Mesendoderm (in vitro differentiated cells): ENCODE results near the gene DNAJC25.
"Not testable (repeated sequence)": the region's sequence is repeated elsewhere in the genome, so short reads cannot be mapped to it uniquely, and the experiment has no call there.

ENCODE experiments used
- DNase-seq: peaks from one replicate; pipeline ENCODE4 v3.0.0; 2013
- H2AK5ac ChIP-seq: 2 replicates; pipeline ENCODE4 v1.6.1; 2013; ENCODE audit warnings: low read length, inconsistent platforms
- H2BK120ac ChIP-seq: 2 replicates; pipeline ENCODE4 v1.6.1; 2013; ENCODE audit warnings: low read depth, mild to moderate bottlenecking, low read length, moderate library complexity, mixed read lengths
- H2BK15ac ChIP-seq: replicated peaks from 2 replicates; pipeline ENCODE4 v1.6.1; 2013; ENCODE audit warnings: low read depth, mild to moderate bottlenecking, moderate library complexity
- H2BK5ac ChIP-seq: 2 replicates; pipeline ENCODE4 v1.6.1; 2013; ENCODE audit warnings: low read length, inconsistent platforms
- H3K18ac ChIP-seq: 2 replicates; pipeline ENCODE4 v1.6.1; 2013; ENCODE audit warnings: mild to moderate bottlenecking, low read length, mixed read lengths
- H3K23ac ChIP-seq: one replicate; pipeline ENCODE4 v1.6.1; 2013; ENCODE audit warnings: low read length
- H3K27ac ChIP-seq: 2 replicates; pipeline ENCODE4 v1.5.1; 2013; ENCODE audit warnings: low read depth, mild to moderate bottlenecking, inconsistent platforms, low read length, moderate library complexity
- H3K27me3 ChIP-seq: 2 replicates; pipeline ENCODE4 v1.6.1; 2013; ENCODE audit warnings: low read length, control low read depth, mild to moderate bottlenecking, inconsistent platforms; ENCODE audit not compliant: insufficient read depth, poor library complexity
- H3K36me3 ChIP-seq: 2 replicates; pipeline ENCODE4 v1.6.1; 2013; ENCODE audit warnings: low read length, inconsistent platforms; ENCODE audit not compliant: control insufficient read depth, insufficient read depth
- H3K4ac ChIP-seq: one replicate; pipeline ENCODE4 v1.6.1; 2013; ENCODE audit warnings: low read depth, mild to moderate bottlenecking, low read length, moderate library complexity
- H3K4me1 ChIP-seq: 2 replicates; pipeline ENCODE4 v1.6.1; 2013; ENCODE audit warnings: low read depth, low read length, inconsistent platforms; ENCODE audit not compliant: control insufficient read depth
- H3K4me2 ChIP-seq: 2 replicates; pipeline ENCODE4 v1.6.1; 2013; ENCODE audit warnings: low read length
- H3K4me3 ChIP-seq: 2 replicates; pipeline ENCODE4 v1.5.1; 2013; ENCODE audit warnings: mild to moderate bottlenecking, low read length
- H3K56ac ChIP-seq: one replicate; pipeline ENCODE4 v1.6.1; 2013; ENCODE audit warnings: low read length
- H3K79me1 ChIP-seq: 2 replicates; pipeline ENCODE4 v1.6.1; 2013; ENCODE audit warnings: low read length, inconsistent platforms
- H3K79me2 ChIP-seq: 2 replicates; pipeline ENCODE4 v1.6.1; 2013; ENCODE audit warnings: mild to moderate bottlenecking, low read length; ENCODE audit not compliant: control insufficient read depth, insufficient read depth
- H3K9ac ChIP-seq: 2 replicates; pipeline ENCODE4 v1.6.1; 2013; ENCODE audit warnings: low read length, inconsistent platforms
- H4K5ac ChIP-seq: one replicate; pipeline ENCODE4 v1.6.1; 2013; ENCODE audit warnings: low read length
- H4K8ac ChIP-seq: one replicate; pipeline ENCODE4 v1.6.1; 2013; ENCODE audit warnings: low read depth, mild to moderate bottlenecking, control low read depth, low read length, moderate library complexity
- WGBS: extraction: QIAGEN DNeasy Blood & Tissue Kit; methylation state at CpG from one replicate; pipeline ENCODE4 v1.1.7; 2013; ENCODE audit warnings: low lambda C conversion rate, missing lambda C conversion rate; ENCODE audit not compliant: insufficient coverage; ENCODE audit errors: extremely low coverage; 5-methylcytosine and 5-hydroxymethylcytosine counted together

Gene DNAJC25

GRCh38 chr9:111617349-111617748 lies 13.8 kb upstream of the DNAJC25 start:
- H4K5ac ChIP-seq, H3K79me1 ChIP-seq, H3K4ac ChIP-seq, H3K27ac ChIP-seq, H3K9ac ChIP-seq, H2AK5ac ChIP-seq, H3K36me3 ChIP-seq, H3K27me3 ChIP-seq, H3K18ac ChIP-seq, H2BK120ac ChIP-seq, H2BK5ac ChIP-seq, H3K56ac ChIP-seq, H3K4me2 ChIP-seq, H4K8ac ChIP-seq, H2BK15ac ChIP-seq, H3K4me1 ChIP-seq, H3K23ac ChIP-seq, H3K4me3 ChIP-seq, H3K79me2 ChIP-seq, DNase-seq: not testable (repeated sequence)
- WGBS, result no CpG with 5 or more reads among the region's 29 CpGs

- WGBS, result no CpG with 5 or more reads among the region's 2 CpGs
- Histone ChIP-seq H2AK5ac (no peak overlapping the region), H3K4me1 (no peaks in the 10 kb centered on the region), H4K8ac (no peak overlapping the region), H4K5ac (no peak overlapping the region), H3K9ac (no peak overlapping the region), H3K27me3 (no peaks in the 10 kb centered on the region), H3K4me3 (no peak overlapping the region), H3K27ac (no peak overlapping the region), H3K23ac (no peak overlapping the region), H3K79me2 (no peaks in the 10 kb centered on the region), H3K56ac (no peak overlapping the region), H2BK5ac (no peak overlapping the region), H3K36me3 (no peaks in the 10 kb centered on the region), H3K4me2 (no peak overlapping the region), H3K79me1 (no peaks in the 10 kb centered on the region), H2BK120ac (no peak overlapping the region), H3K4ac (no peak overlapping the region), H2BK15ac (no peak overlapping the region), H3K18ac (no peak overlapping the region)
- no peak for DNase-seq
Measured at GRCh38 chr9:111621895-111622480, 9.1 kb upstream of the DNAJC25 start.

- Histone ChIP-seq H3K27me3 (no peaks in the 10 kb centered on the region), H3K56ac (peak overlapping the region; percentile 17), H3K4me1 (no peaks in the 10 kb centered on the region), H3K18ac (no peak overlapping the region), H3K4me2 (no peak overlapping the region), H3K9ac (no peak overlapping the region), H3K79me2 (no peaks in the 10 kb centered on the region), H3K23ac (no peak overlapping the region), H2BK120ac (no peak overlapping the region), H2BK15ac (no peak overlapping the region), H3K4ac (no peak overlapping the region), H2AK5ac (no peak overlapping the region), H3K4me3 (no peak overlapping the region), H4K8ac (no peak overlapping the region), H3K79me1 (no peaks in the 10 kb centered on the region), H3K36me3 (no peaks in the 10 kb centered on the region), H3K27ac (no peak overlapping the region), H4K5ac (no peak overlapping the region), H2BK5ac (no peak overlapping the region)
- DNase-seq, result no peak
- no CpG with 5 or more reads among the region's 3 CpGs for whole genome bisulfite sequencing
Measured at GRCh38 chr9:111622626-111623025, 8.5 kb upstream of the DNAJC25 start.

GRCh38 chr9:111627260-111627963 lies 3.7 kb upstream of the DNAJC25 start:
- H2BK5ac ChIP-seq, result no peak overlapping the region
- H3K56ac ChIP-seq, result no peak overlapping the region
- no peak overlapping the region for H4K5ac ChIP-seq
- H3K4me3 ChIP-seq, result no peak overlapping the region
- H4K8ac ChIP-seq, result no peak overlapping the region
- peaks cover 1% of the 10 kb centered on the region for H3K4me1 ChIP-seq
- no peaks in the 10 kb centered on the region for H3K27me3 ChIP-seq
- H2BK120ac ChIP-seq, result no peak overlapping the region
- H3K4me2 ChIP-seq, result no peak overlapping the region
- H3K4ac ChIP-seq, result no peak overlapping the region
- no peaks in the 10 kb centered on the region for H3K36me3 ChIP-seq
- H3K18ac ChIP-seq, result no peak overlapping the region
- peaks cover 10% of the 10 kb centered on the region for H3K79me2 ChIP-seq
- DNase-seq, result no peak
- H3K27ac ChIP-seq, result no peak overlapping the region
- no CpG with 5 or more reads among the region's 7 CpGs for WGBS
- H2BK15ac ChIP-seq, result no peak overlapping the region
- H2AK5ac ChIP-seq, result no peak overlapping the region
- H3K9ac ChIP-seq, result no peak overlapping the region
- no peak overlapping the region for H3K23ac ChIP-seq
- H3K79me1 ChIP-seq, result no peaks in the 10 kb centered on the region

- Histone ChIP-seq H3K4me2 (no peak overlapping the region), H3K27ac (no peak overlapping the region), H3K79me2 (peaks cover 19% of the 10 kb centered on the region), H2BK5ac (no peak overlapping the region), H2AK5ac (no peak overlapping the region), H3K4ac (no peak overlapping the region), H3K27me3 (no peaks in the 10 kb centered on the region), H3K23ac (no peak overlapping the region), H3K18ac (no peak overlapping the region), H3K36me3 (no peaks in the 10 kb centered on the region), H3K4me1 (peaks cover 4% of the 10 kb centered on the region), H4K5ac (no peak overlapping the region), H3K79me1 (peaks cover under 1% of the 10 kb centered on the region), H3K56ac (no peak overlapping the region), H2BK15ac (no peak overlapping the region), H2BK120ac (no peak overlapping the region), H3K9ac (no peak overlapping the region), H4K8ac (no peak overlapping the region), H3K4me3 (no peak overlapping the region)
- WGBS, result no CpG with 5 or more reads among the region's 7 CpGs
- DNase-seq, result no peak
Measured at GRCh38 chr9:111628411-111628810, 2.7 kb upstream of the DNAJC25 start.
